ACC112 (cell line): ENCODE data around the gene FBXW11.

Source experiments
- H2AFZ ChIP-seq: fragments of 200-600 bp; sonication (generic); one replicate; pipeline ENCODE4 v1.6.0; 2017; ENCODE audit warnings: antibody characterized with exemption, low read length; ENCODE audit not compliant: unreplicated experiment
- H3K27ac ChIP-seq: fragments of 200-600 bp; sonication (generic); 2 replicates; pipeline ENCODE4 v1.5.1; 2014; ENCODE audit warnings: low read depth, mild to moderate bottlenecking, antibody characterized with exemption, low read length, moderate library complexity
- H3K27me3 ChIP-seq: fragments of 200-600 bp; sonication (generic); 2 replicates; pipeline ENCODE4 v1.6.1; 2014; ENCODE audit warnings: mild to moderate bottlenecking, antibody characterized with exemption, low read length, moderate library complexity, mixed read lengths; ENCODE audit not compliant: insufficient read depth
- H3K36me3 ChIP-seq: fragments of 200-600 bp; sonication (generic); 2 replicates; pipeline ENCODE4 v1.6.1; 2016; ENCODE audit warnings: mild to moderate bottlenecking, antibody characterized with exemption, low read length, moderate library complexity, mixed read lengths; ENCODE audit not compliant: insufficient read depth
- H3K4me1 ChIP-seq: fragments of 200-600 bp; sonication (generic); one replicate; pipeline ENCODE4 v1.6.1; 2016; ENCODE audit warnings: low read length, mixed read lengths; ENCODE audit not compliant: insufficient read depth, unreplicated experiment, control insufficient read depth
- H3K4me3 ChIP-seq: fragments of 200-600 bp; sonication (generic); 2 replicates; pipeline ENCODE4 v1.5.1; 2014; ENCODE audit warnings: mild to moderate bottlenecking, low read depth, low read length
- H3K79me2 ChIP-seq: fragments of 200-600 bp; sonication (generic); one replicate; pipeline ENCODE4 v1.6.0; 2016; ENCODE audit warnings: low read length; ENCODE audit not compliant: control insufficient read depth, unreplicated experiment, insufficient read depth

FBXW11 gene

GRCh38 chr5:171911152-171911551, 95.3 kb downstream of the FBXW11 start:
- no peaks in the 10 kb centered on the region for H3K36me3 ChIP-seq
- H3K27me3 ChIP-seq = no peaks in the 10 kb centered on the region
- no peak overlapping the region for H2AFZ ChIP-seq
- H3K4me3 ChIP-seq = no peak overlapping the region
- no peak overlapping the region for H3K27ac ChIP-seq
- H3K79me2 ChIP-seq = peaks cover 42% of the 10 kb centered on the region
- peaks cover 35% of the 10 kb centered on the region for H3K4me1 ChIP-seq

DNA sequence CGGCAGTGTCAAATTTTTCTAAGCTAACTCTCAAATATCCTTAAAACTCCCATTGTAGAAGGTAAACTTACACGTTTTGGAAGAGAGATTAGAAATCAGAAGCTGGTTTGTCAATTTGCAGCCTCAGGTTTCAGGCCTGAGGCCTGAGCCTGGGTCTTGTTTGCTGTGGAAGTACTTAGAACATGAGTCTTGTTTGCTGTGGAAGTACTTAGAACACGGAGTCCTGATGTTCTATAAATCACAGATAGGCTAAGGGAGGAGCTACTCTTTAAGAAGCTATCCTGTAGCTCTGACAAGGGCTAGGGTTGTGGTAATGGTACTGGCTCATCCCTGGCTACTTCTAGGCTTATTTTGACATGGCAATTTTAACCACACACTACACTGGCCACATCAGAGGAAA, 97.8 kb downstream of the FBXW11 start:
- peaks cover 21% of the 10 kb centered on the region for H3K4me1 ChIP-seq
- no peaks in the 10 kb centered on the region for H3K27me3 ChIP-seq
- no peak overlapping the region for H3K27ac ChIP-seq
- no peaks in the 10 kb centered on the region for H3K36me3 ChIP-seq
- no peak overlapping the region for H3K4me3 ChIP-seq
- H2AFZ ChIP-seq = no peak overlapping the region
- peaks cover 32% of the 10 kb centered on the region for H3K79me2 ChIP-seq

- Histone ChIP-seq H3K36me3 (no peaks in the 10 kb centered on the region), H2AFZ (no peak overlapping the region), H3K27ac (no peak overlapping the region), H3K4me1 (peaks cover 15% of the 10 kb centered on the region), H3K27me3 (no peaks in the 10 kb centered on the region), H3K4me3 (no peak overlapping the region), H3K79me2 (peaks cover 34% of the 10 kb centered on the region)
Observed at GRCh38 chr5:171907725-171908343, 98.6 kb downstream of the FBXW11 start.

- Histone ChIP-seq H2AFZ (no peak overlapping the region), H3K4me3 (no peak overlapping the region), H3K36me3 (no peaks in the 10 kb centered on the region), H3K27me3 (no peaks in the 10 kb centered on the region), H3K79me2 (peaks cover 36% of the 10 kb centered on the region), H3K27ac (no peak overlapping the region), H3K4me1 (peaks cover 11% of the 10 kb centered on the region)
Observed at GRCh38 chr5:171906703-171907590, 99.5 kb downstream of the FBXW11 start.

- no peak overlapping the region for H3K27ac ChIP-seq
- peaks cover 4% of the 10 kb centered on the region for H3K4me1 ChIP-seq
- peaks cover 31% of the 10 kb centered on the region for H3K79me2 ChIP-seq
- H3K36me3 ChIP-seq = no peaks in the 10 kb centered on the region
- H3K4me3 ChIP-seq = no peak overlapping the region
- H2AFZ ChIP-seq = no peak overlapping the region
- no peaks in the 10 kb centered on the region for H3K27me3 ChIP-seq
Observed at GRCh38 chr5:171906066-171906570, 100.3 kb downstream of the FBXW11 start.

- no peaks in the 10 kb centered on the region for H3K36me3 ChIP-seq
- no peaks in the 10 kb centered on the region for H3K27me3 ChIP-seq
- H2AFZ ChIP-seq = no peak overlapping the region
- H3K79me2 ChIP-seq = peaks cover 27% of the 10 kb centered on the region
- no peak overlapping the region for H3K4me3 ChIP-seq
- H3K27ac ChIP-seq = no peak overlapping the region
- H3K4me1 ChIP-seq = peaks cover 2% of the 10 kb centered on the region
Observed at GRCh38 chr5:171904886-171905285, 101.6 kb downstream of the FBXW11 start.

GRCh38 chr5:171901764-171902163, 104.7 kb downstream of the FBXW11 start:
- H3K4me3 ChIP-seq = no peak overlapping the region
- peaks cover 16% of the 10 kb centered on the region for H3K79me2 ChIP-seq
- no peaks in the 10 kb centered on the region for H3K27me3 ChIP-seq
- no peaks in the 10 kb centered on the region for H3K36me3 ChIP-seq
- H2AFZ ChIP-seq = no peak overlapping the region
- H3K27ac ChIP-seq = no peak overlapping the region
- peaks cover 21% of the 10 kb centered on the region for H3K4me1 ChIP-seq

- Histone ChIP-seq H3K4me3 (no peak overlapping the region), H3K27ac (no peak overlapping the region), H3K79me2 (peaks cover 7% of the 10 kb centered on the region), H3K4me1 (peaks cover 21% of the 10 kb centered on the region), H3K27me3 (no peaks in the 10 kb centered on the region), H2AFZ (no peak overlapping the region), H3K36me3 (no peaks in the 10 kb centered on the region)
Observed at GRCh38 chr5:171899792-171900191, 106.6 kb downstream of the FBXW11 start.

DNA sequence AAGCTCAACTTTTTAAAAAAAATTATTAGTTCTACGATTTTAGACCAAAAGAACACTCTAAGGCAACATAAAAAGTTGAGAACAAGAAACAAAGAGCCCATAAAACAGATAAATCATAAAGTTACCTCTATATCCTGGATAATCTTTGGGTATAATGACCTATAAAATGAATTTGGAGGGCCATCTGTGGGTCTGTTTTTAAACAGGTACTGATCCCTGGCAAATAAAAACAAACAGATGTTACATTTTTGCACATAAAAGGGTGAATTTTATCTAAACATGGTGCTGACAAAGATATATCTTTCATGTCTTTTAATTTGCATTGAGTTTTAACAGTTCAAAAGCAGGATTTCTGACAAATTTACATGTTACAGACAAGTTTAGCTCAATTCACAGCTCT, 107.6 kb downstream of the FBXW11 start:
- peaks cover 26% of the 10 kb centered on the region for H3K4me1 ChIP-seq
- peaks cover 7% of the 10 kb centered on the region for H3K79me2 ChIP-seq
- H3K36me3 ChIP-seq = no peaks in the 10 kb centered on the region

DNA sequence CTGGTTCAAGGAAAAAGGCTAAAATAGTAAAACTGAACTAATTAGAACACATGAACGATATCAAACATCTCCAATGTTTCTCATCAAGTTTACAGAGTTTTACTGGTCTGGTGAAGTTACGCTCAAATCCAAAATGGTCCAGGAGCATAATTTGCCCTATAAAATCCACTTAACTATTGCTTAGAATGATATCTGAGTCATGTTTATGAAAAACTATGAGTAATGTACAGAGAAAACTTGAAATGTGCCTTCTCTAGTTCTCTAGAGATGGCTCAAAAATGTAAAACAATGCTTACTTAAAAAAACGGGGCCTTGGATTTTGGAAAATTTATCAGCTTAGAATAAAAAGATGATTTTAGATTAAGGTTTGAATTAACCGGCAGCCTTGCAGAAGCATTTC, 108.1 kb downstream of the FBXW11 start:
- no peak overlapping the region for H3K27ac ChIP-seq
- H3K4me1 ChIP-seq = peaks cover 31% of the 10 kb centered on the region
- H3K4me3 ChIP-seq = no peak overlapping the region
- no peaks in the 10 kb centered on the region for H3K27me3 ChIP-seq
- no peaks in the 10 kb centered on the region for H3K36me3 ChIP-seq
- no peak overlapping the region for H2AFZ ChIP-seq
- H3K79me2 ChIP-seq = peaks cover 7% of the 10 kb centered on the region

More for the DNA sequence above, 107.6 kb downstream of the FBXW11 start:
- H2AFZ ChIP-seq = no peak overlapping the region
- no peak overlapping the region for H3K4me3 ChIP-seq
- no peak overlapping the region for H3K27ac ChIP-seq
- no peaks in the 10 kb centered on the region for H3K27me3 ChIP-seq

DNA sequence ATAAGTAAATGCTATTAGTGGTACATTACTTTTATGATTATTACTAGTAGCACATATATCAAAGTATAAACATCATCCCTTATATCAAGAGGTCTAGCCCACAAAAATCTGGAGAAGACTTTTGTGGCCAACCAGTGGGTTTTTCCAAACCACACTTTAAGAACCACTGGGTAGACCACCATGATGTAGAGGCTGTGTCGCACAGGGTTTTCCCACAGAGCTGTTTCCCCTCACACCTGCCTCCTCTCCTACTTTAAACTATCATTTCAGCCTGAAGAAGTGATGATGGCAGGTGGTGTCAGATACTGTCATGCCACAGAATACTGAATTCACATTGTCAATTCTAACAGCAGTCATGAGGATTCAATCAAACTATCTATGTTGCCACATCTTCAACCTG, 109.2 kb downstream of the FBXW11 start:
- H3K4me1 ChIP-seq = peaks cover 37% of the 10 kb centered on the region
- H3K4me3 ChIP-seq = no peak overlapping the region

More for the DNA sequence above, 109.2 kb downstream of the FBXW11 start:
- no peak overlapping the region for H3K27ac ChIP-seq
- peaks cover 4% of the 10 kb centered on the region for H3K79me2 ChIP-seq
- no peaks in the 10 kb centered on the region for H3K36me3 ChIP-seq
- H2AFZ ChIP-seq = no peak overlapping the region
- H3K27me3 ChIP-seq = no peaks in the 10 kb centered on the region
